Motor neuron (in vitro differentiated cells): ENCODE data around the gene FAS. TPM values are rescaled to one million over a fixed set of nuclear protein-coding genes. Genes with fewer than 3 reads are reported as not detected.
A peak's percentile ranks its signal among the peaks of the same experiment; 100 is the strongest.

ENCODE experiments used
- ATAC-seq, 8 experiments: fragments of 200-7000 bp; cut with Tn5 transposase; replicated peaks in 6 of 8; 2 replicates each; pipeline ENCODE4 v1.8.0; 2021; ENCODE audit warnings: mild to moderate bottlenecking in 8 of 8, moderate library complexity in 8 of 8
- H3K27ac ChIP-seq, 2 donors: fragments of 250-450 bp; sonication (Bioruptor Pico); 2 replicates each; pipeline ENCODE4 v1.9.0; 2021; ENCODE audit warnings: antibody characterized with exemption in 2 of 2, mild to moderate bottlenecking in 2 of 2, moderate library complexity in 1 of 2
- H3K4me1 ChIP-seq, 2 donors: fragments of 250-450 bp; sonication (Bioruptor Pico); replicated peaks in 1 of 2; 2 replicates each; pipeline ENCODE4 v1.6.1; 2021; ENCODE audit warnings: antibody characterized with exemption in 2 of 2, mild to moderate bottlenecking in 2 of 2, moderate library complexity in 1 of 2
- H3K4me3 ChIP-seq, 5 donors: fragments of 250-450 bp; sonication (Bioruptor Pico); 2 replicates each; pipeline ENCODE4 v1.9.0; 2021; ENCODE audit warnings: antibody characterized with exemption in 5 of 5, mild to moderate bottlenecking in 5 of 5, moderate library complexity in 4 of 5
- WGBS, 10 experiments: fragments of 450-650 bp; shearing (Covaris generic); methylation state at CpG; one replicate each; pipeline ENCODE4 v1.0.0; 2022; 5-methylcytosine and 5-hydroxymethylcytosine counted together
- in situ Hi-C, 9 experiments: fragments of 400-800 bp; cut with MboI; loops; one replicate each; pipeline ENCODE4 v1.15.0; 2021; ENCODE audit warnings: low sequenced_read_pairs in 9 of 9, low pct_unique_long_range_greater_than_20kb in 2 of 9; ENCODE audit not compliant: unreplicated experiment in 9 of 9
- total RNA-seq, 8 experiments: library from RNA; unstranded; fragments of 300-600 nt; gene quantifications; 2 replicates each; pipeline versions ENCODE4 v1.2.3 to v1.2.4, GENCODE V29; 2022

The FAS gene
- total RNA-seq, 8 experiments from 2014 or later = 1.5 to 65.7 (median 13.3) TPM

GRCh38 chr10:88989423-88989822 lies 1.2 kb upstream of the FAS start:
- in situ Hi-C loops = no loop called here

GRCh38 chr10:88989824-88990383 lies 694 bp upstream of the FAS start:
- H3K27ac ChIP-seq = no peak overlapping the region
- in situ Hi-C loops = no loop called here
- peaks cover 2 to 3% of the 10 kb centered on the region in 2 donors for H3K4me1 ChIP-seq
- ATAC-seq = peak in 5 of 8 experiments; percentile 6 to 44 (median 29)
- 0 to 82% (median 55%) methylated on average over 1 to 7 of the region's 8 CpGs for WGBS, 10 experiments
- peak overlapping the region in 3 of 5 donors; percentile 43 to 51 (median 44) for H3K4me3 ChIP-seq

More at GRCh38 chr10:88989423-88989822, 1.2 kb upstream of the FAS start:
- 0 to 100% (median 80%) methylated on average over 1 to 2 of the region's 2 CpGs; no CpG with 5 or more reads in 1 of the 10 experiments for WGBS, 10 experiments
- Histone ChIP-seq H3K4me1 (peaks cover 2 to 3% of the 10 kb centered on the region in 2 donors), H3K27ac (no peak overlapping the region), H3K4me3 (no peak overlapping the region)
- no peak for ATAC-seq

GRCh38 chr10:88991161-88991898 lies 732 bp downstream of the FAS start:
- peak; percentile 36 to 83 (median 74) for ATAC-seq
- 0 to 10% (median 0%) methylated on average over 1 to 14 of the region's 38 CpGs; no CpG with 5 or more reads in 1 of the 10 experiments for WGBS, 10 experiments
- Histone ChIP-seq H3K27ac (no peak overlapping the region), H3K4me3 (peak overlapping the region; percentile 43 to 51 (median 44)), H3K4me1 (peaks cover 2 to 3% of the 10 kb centered on the region in 2 donors)
- in situ Hi-C loops = no loop called here

- 0 to 60% (median 22%) methylated on average over 2 to 6 of the region's 6 CpGs; no CpG with 5 or more reads in 3 of the 10 experiments for WGBS, 10 experiments
- in situ Hi-C loops = no loop called here
- Histone ChIP-seq H3K4me1 (peaks cover 2 to 3% of the 10 kb centered on the region in 2 donors), H3K27ac (no peak overlapping the region), H3K4me3 (peak overlapping the region; percentile 43 to 51 (median 44))
- ATAC-seq = no peak
Measured at GRCh38 chr10:88991899-88992320, 1.3 kb downstream of the FAS start.

GRCh38 chr10:88992921-88993524 lies 2.4 kb downstream of the FAS start:
- 6 to 100% (median 57%) methylated on average over 1 to 3 of the region's 3 CpGs; no CpG with 5 or more reads in 1 of the 10 experiments for WGBS, 10 experiments
- in situ Hi-C loops = no loop called here
- peaks cover 2 to 3% of the 10 kb centered on the region in 2 donors for H3K4me1 ChIP-seq
- H3K27ac ChIP-seq = no peak overlapping the region
- no peak overlapping the region for H3K4me3 ChIP-seq
- peak in 1 of 8 experiments; percentile 2 for ATAC-seq

- Histone ChIP-seq H3K27ac (no peak overlapping the region), H3K4me3 (no peak overlapping the region), H3K4me1 (peaks cover 2 to 3% of the 10 kb centered on the region in 2 donors)
- ATAC-seq = no peak
- 0% methylated on average over 1 of the region's 1 CpG; no CpG with 5 or more reads in 3 of the 10 experiments for WGBS, 10 experiments
- in situ Hi-C loops = no loop called here
Measured at GRCh38 chr10:88994019-88994418, 3.4 kb downstream of the FAS start.

DNA sequence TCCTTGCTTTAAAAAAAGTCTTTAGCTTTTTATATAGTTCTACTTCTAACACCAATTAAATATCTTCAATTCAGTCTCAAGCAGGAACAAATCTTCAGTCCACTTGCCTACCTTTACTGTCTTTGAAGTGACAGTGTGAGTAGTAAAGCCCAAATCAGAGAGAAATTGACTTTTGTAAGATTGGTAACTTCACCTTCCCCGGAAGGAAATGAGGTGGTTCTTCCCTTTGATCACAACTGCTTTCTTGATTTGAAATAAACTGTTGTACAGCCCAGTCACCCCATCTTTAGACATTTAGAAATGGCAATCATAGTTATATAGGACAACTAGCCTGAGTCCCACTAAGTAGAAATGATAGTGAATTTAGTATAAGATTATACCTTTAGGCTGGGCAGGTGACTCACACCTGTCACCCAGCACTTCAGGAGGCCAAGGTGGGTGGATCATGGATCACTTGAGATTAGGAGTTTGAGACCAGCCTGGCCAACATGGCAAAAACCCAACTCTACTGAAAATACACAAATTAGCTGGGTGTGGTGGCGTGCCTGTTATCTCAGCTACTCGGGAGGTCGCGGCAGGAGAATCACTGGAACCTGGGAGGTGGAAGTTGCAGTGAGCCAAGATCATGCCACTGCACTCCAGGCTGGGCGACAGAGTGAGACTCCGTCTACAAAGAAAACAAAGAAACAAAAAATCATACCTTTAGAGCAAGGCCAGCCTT lies 4.7 kb downstream of the FAS start:
- in situ Hi-C loops = no loop called here
- WGBS, 10 experiments = 89 to 100% (median 95%) methylated on average over 1 to 7 of the region's 7 CpGs; no CpG with 5 or more reads in 2 of the 10 experiments
- H3K4me3 ChIP-seq = no peak overlapping the region
- H3K27ac ChIP-seq = no peak overlapping the region
- no peak for ATAC-seq
- H3K4me1 ChIP-seq = peaks cover 2 to 3% of the 10 kb centered on the region in 2 donors

GRCh38 chr10:88996927-88997326 lies 6.3 kb downstream of the FAS start:
- in situ Hi-C loops = no loop called here
- Histone ChIP-seq H3K4me3 (no peak overlapping the region), H3K4me1 (peaks cover 12 to 16% of the 10 kb centered on the region in 2 donors), H3K27ac (no peak overlapping the region)
- no peak for ATAC-seq
- 78 to 100% (median 100%) methylated on average over 1 of the region's 1 CpG; no CpG with 5 or more reads in 2 of the 10 experiments for WGBS, 10 experiments

- no peak overlapping the region for H3K27ac ChIP-seq
- WGBS, 10 experiments = 11 to 100% (median 100%) methylated on average over 1 of the region's 1 CpG; no CpG with 5 or more reads in 1 of the 10 experiments
- no peak overlapping the region for H3K4me3 ChIP-seq
- peaks cover 10 to 14% of the 10 kb centered on the region in 2 donors for H3K4me1 ChIP-seq
- in situ Hi-C loops = no loop called here
- ATAC-seq = peak in 2 of 8 experiments; percentile 14 to 22
Measured at GRCh38 chr10:88999625-89000024, 9.0 kb downstream of the FAS start.

DNA sequence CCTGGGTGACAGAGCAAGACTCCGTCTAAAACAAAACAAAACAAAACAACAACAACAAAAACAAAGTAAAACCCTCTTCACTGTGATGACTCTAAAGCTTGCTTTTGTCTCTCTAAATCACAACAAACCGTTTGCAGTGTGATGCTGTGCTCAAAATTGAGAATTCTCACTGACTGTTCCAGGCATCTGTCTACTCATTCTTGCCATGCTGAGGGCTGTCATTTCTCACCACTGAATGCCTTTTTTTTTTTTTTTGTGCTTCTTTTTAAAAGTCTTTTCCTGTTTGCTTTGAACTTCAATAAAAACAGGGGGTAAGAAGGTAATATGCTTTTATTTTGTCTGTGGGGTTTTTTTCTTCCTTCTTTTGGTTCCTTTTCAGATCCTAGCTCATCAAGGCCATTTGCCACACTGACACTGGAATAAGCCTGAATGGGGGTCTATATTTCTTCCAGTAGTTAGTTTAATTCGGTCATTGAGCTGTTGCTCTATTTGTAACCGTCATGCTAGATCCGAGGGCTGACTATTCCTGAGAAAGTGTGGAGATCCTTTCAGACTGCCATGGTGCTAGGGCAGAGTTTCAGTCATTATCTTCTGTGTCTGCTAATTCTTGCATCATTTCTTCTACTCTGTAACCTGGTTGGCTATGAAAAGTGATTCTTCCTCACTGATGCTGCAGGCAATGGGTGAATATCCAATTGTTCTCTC lies 10.6 kb downstream of the FAS start:
- WGBS, 10 experiments = 23 to 83% (median 45%) methylated on average over 1 to 5 of the region's 5 CpGs
- in situ Hi-C loops = no loop called here
- no peak overlapping the region for H3K4me3 ChIP-seq

DNA sequence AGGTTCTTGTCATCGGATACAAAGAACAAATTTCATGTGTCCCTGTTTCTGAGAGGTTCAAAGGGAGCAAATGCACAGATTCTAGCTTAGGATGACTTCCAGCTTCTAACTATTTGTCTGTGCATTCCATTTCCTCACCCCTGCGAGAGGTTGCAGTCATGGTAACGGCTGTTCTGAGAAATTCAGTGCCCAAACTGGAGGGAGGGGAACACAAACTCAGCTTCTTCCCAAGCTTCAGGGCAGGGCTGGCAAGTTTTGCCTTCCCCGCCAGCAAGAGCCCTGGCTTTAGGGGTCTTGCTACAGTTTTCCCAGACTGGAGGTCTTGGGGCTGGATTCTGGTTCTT lies 11.1 kb downstream of the FAS start:
- in situ Hi-C loops = no loop called here
- Histone ChIP-seq H3K27ac (no peak overlapping the region), H3K4me1 (peaks cover 10 to 14% of the 10 kb centered on the region in 2 donors), H3K4me3 (no peak overlapping the region)
- peak in 7 of 8 experiments; percentile 17 to 91 (median 44) for ATAC-seq
- WGBS, 10 experiments = 33 to 93% (median 48%) methylated on average over 1 to 4 of the region's 4 CpGs; no CpG with 5 or more reads in 3 of the 10 experiments

More for the DNA sequence above, 10.6 kb downstream of the FAS start:
- Histone ChIP-seq H3K4me1 (peaks cover 10 to 14% of the 10 kb centered on the region in 2 donors), H3K27ac (no peak overlapping the region)
- peak in 7 of 8 experiments; percentile 11 to 85 (median 19) for ATAC-seq
